ENCODE data around the gene IL15RA.
"Not testable (repeated sequence)": the region's sequence is repeated elsewhere in the genome, so short reads cannot be mapped to it uniquely, and the experiment has no call there.

The IL15RA gene

DNA sequence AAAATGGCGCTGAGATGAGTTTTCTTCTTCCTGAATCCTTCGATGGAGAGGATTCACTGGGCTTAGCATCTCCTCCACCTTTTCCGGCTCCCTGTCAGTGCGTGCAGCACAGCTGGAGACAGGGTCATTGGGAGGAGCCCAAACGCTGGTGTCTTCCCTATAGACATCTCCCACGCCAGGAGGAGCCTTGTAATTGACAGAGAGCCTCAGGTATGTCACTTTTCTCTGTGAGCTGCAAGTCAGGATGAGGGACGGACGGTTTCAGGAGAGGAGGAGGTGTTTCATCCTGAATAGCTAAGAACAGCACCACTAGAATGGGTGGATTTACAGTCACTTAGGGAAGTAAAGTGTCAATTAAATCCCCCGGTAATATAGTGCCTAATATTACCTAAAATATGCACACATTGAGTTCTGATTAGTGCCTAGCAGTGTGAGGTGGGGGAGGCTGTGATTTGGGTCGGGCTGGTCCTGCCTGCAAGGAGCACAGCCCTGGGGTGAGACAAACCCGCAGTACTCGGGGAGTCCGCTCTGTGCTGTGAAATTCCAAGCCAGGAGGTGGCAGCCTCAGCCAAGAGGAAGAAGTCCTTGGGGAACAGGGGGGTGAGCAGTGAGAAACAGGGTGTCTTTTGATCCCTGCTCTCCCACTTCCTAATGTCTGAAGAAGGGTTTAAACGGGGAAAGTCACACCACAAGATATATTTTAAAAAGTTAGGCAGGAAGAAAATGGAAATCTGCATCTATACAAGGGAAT, 28.2 kb downstream of the IL15RA start:
- no peak for DNase-seq

DNA sequence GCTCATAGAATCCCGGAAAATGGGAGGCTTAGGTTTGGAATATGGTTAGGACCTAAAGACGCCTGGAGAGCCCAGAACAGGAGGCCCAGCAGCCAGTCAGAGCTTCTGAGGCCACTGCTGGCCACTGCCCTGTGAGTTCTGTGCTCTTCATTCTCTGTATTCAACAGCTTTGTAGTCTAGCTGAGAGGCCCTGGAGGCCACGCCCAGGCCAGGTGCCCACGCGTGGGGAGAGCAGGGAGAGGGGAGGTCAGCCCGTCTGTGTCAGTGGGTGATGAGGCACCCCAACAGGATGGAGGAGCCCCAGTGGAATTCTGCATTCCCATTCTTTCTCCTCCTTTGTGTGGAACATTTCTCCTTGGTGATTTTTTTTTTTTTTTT, 29.1 kb downstream of the IL15RA start:
- no peak for DNase-seq

DNA sequence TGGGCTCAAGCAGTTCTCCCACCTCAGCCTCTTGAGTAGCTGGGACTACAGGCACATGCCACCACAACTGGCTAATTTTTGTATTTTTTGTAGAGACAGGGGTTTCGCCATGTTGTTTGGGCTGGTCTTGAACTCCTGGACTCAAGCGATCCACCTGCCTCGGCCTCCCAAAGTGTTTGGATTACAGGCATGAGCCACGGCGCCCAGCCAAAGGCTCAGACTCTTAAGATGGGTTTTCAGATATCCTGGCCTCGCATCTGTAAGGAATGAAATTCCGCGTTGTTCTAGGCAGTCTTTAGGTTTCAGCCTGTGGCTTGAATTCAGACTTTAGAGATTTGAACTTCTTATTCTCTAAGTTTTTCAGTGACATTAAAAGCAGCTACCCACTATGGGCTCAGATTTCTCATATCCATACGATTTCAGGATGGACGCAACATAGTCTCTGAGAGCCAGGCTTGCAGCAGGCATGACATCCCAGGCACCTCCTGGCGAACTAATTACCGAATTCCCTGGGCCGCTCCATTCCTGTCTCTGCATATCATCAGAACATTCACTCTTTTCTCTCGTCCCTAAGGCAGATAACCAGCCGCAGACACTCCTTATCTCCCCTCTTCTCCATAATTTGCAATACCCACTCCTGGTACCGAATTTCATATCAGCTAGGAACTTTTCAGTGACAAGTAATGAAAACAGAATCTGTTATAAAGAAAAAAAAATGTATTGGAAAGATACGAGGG, 29.7 kb downstream of the IL15RA start:
- DNase-seq = no peak

DNA sequence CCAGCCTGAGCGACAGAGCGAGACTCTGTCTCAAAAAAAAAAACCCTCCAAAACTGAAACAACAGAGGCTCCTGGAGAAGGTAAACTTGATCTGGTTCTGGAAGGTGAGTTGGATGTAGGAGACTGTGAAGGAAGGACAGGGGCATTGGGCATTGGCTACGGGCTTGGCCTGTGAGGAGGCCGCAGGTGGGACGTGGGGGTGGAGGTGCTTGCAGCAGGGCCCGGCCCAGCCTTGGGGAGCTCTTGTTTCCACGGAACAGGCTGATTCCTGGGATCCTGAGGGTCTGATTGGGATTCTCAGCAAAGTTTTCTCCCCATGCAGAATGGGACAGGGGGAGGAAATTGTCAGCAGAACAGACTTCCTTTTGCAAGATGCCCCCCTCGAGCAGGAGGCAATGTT, 30.6 kb downstream of the IL15RA start:
- DNase-seq = no peak

DNA sequence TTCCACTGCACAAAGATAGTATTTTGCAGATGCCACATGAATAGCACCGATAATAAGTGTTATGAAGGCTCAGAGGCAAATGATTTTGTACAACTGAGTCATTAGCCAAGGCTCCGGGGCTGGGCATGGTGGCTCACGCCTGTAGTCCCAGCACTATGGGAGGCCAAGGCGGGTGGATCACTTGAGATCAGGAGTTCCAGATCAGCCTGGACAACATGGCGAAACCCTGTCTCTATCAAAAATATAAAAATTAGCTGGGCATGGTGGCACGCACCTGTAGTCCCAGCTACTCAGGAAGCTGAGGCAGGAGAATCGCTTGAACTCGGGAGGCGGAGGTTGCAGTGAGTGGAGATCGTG, 30.9 kb downstream of the IL15RA start:
- not testable (repeated sequence) for DNase-seq

DNA sequence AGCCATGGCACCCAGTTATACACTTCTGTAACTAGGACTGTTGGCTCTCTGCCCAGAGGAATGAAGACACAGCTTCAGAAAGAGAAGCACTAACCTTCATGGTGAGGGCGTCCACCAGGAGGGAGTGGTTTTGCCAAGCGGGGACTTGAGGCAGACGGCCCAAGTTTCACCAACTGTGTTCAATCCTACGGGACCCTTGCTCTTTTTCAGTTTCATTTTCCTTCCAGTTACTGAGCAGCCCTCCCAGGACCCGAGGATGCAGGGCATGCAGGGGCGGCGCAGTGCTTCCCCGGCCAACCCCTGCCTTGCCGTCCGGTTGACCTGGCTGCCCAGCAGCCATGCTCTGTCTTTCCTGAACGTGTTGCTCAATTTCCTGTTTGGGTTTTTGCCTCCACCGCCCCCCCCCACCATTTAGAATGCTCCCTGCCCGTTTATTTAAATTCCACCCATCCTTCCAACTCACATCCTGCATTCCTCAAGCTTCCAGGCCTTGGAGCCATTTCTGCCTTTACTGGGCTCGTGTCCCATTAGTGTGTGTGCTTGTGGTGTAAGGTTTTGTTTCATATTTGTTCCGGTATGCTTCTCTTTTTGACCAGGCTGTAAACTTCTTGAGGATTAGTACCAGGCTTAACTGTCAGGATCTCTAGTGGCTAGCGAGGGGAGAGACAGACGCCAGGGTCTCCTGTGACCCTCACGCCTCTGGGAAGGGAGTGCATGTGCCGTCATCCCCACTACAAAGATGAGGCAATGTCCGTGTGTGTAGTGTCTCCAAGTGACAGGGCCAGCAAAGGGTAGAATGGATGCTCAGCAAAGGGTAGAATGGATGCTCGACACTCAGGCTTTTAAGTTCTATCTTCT, 31.6 kb downstream of the IL15RA start:
- no peak for DNase-seq

DNA sequence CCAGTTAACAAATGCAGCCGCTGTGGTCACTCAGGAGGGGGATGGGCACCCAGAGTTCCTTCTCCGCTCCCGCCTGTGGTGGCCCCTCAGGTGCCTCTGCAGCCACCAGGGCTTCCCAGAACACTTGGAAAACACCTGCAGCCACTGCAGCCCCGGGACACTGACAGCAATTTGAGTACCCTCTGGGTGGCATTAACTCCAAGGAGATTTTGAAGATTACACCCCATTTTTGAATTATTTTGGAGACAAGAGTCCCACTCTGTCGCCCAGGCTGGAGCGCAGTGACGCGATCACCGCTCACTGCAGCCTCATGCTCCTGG, 32.2 kb downstream of the IL15RA start:
- DNase-seq = no peak

DNA sequence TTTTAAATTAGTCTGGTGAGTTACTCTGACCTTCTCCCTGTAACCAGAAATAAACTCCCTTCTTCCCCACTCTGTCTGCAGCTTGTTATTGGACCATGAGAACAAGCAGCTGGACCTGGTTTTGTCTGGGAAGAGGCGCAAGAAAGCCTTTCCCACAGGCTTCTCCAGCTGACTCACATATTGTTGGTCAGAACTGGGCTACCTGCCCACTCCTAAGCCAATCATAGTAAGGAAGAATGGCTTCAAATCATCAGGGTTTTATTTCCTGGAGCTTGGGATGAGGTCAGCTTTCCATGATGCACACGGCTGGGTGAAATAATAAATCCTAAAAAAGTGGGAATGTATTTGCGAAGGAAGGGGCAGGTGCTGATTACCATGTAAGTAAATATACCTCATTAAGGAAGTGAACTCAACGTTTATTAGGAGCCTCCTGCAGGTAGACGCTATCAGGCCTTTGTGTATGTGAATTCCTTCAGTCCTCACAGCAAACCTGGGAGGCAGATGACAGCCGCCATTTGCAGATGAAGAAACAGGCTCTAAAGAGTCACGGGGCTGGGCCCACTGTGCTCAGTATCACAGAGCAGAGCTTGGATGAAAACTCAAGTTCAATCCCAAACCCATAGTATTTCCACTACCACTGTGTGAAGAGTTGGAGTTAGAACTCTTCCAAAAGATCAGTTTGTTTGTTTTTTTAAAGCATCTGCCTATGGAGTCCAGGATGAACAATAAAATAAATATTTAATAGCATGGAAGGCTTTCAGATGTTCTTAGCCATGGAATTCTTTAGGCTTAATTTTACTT, 32.8 kb downstream of the IL15RA start:
- peak; percentile 43 for DNase-seq

DNA sequence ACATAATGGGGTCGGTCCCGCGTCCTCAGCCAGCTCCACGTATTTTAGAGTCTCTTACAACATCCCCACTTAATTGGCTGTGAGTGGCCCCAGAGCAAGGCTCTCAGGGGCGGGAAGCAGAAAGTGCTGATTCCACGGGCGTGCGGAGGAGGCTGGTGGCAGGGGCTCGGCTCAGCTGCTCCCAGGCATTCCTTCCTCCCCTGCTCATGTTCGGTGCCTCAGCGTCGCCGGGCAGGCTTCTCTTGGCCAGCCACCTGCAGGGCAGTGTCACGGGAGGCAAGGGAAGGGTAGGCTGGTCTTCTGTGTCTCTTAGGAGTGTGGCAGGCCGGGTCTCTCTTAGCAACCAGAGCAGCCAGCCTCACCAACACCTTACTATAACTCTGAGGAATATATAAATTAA, 33.8 kb downstream of the IL15RA start:
- no peak for DNase-seq

DNA sequence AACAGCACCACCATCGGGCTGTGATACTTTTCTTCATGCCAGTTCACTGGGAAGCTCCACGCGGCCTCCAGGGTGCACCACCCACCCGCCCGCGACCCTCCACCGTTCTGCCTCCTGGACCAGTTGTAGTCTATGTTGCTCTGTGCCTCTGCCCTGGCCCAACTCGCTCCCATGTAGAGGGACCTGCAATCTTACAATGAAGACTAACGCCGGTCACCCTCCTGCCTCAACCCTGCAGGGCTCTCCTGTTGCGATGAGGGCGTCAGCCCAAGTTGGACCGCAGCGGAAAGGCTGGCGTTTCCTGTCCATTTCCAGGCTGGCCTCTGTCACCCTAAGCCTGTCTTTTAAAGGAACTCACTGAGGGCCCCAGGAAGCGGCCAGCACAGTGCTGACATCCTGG, 34.9 kb downstream of the IL15RA start:
- DNase-seq = no peak

DNA sequence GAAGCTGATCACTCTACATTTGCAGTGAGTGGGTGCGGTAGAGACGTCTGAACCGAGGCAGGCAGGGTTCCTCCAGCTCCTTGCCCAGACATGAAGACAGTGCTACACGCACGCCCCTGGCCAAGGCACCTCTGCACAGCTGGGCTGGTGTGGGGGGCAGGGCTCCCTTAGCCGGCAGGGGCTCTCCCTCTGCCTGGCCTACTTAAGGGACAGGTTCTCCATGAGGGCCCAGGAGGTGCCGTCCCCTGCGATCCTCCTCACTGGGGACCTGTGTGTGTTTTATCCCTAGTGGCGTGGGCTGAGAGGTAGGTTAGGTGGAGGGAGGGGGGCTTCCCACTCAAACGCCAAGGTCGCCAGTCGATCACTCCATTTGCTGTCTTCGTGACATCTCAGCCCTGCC, 35.3 kb downstream of the IL15RA start:
- DNase-seq = no peak

DNA sequence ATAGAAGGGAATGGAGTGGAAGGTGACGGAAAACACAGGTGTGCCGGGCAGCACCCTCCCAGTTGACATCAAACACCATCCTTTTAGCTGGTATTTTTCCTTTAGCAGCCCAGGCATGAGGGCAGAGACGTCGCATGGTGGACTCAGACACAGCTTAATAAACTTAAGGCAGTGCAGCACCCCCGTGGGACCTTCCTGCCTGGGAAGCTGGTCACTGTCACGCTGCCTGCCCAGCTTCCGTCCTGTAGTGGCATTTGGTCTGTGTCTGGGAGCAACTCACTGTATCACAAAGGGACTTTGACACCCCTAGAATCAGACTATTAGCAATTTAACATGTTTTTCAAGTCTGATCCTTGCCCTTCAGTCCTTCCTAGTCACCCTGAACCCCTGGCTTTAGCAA, 35.8 kb downstream of the IL15RA start:
- DNase-seq = no peak

DNA sequence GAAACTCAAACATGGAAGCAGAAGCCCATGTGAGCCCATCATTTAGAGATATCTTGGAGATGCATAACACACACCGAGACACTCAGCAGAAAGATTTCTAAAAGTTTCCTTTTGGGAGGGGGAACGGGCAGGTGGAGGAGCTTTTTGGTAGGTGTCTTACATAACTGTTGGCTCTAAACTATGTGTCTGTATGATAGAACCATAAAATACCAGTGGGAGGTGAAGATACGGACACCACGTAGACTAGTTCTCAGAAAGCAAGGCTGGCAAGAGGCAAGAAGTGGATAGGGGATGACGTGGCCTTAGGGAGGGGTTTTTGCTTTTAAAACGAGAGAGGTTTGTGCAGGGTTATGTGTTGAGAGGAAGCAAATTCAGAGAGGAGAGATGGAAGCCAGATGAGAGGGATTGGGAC, 36.5 kb downstream of the IL15RA start:
- DNase-seq = no peak

DNA sequence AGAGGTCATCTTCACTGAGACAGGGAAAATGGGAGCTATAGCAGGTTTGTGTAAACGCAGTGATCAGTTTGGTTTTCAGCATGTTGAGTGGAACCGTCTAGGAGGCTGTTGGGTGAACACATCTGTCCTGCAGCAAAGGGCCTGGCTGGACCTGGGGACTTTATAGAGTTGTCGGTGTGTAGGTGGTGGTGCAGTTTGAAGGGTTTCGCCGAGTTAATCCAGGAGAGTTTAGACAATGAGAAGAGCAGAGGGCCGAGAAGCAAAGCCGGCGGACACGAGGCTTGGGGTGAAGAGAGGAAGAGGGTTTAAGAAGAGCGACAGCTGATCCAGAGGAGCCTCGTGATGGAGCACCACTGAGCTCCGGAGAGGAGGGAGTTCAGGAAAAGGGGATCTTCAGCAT, 39.1 kb downstream of the IL15RA start:
- no peak for DNase-seq

DNA sequence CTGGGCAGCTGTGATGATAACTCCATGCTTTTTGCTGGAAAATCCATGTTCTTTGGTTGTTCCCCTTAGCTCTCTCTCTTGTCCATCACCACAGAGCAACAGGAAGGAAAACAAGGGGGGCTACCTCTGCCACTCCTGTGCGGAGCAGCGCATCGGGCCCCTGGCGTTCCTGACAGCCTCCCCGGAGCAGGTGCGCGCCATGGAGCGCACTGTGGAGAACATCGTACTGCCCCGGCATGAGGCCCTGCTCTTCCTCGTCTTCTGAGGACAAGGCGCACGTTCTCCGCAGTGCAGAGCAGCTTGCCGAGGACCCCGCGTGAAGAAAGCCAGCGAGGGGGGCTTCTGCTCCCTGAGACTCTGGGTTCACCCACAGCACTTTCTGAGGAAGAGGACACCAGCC, 40.3 kb downstream of the IL15RA start:
- DNase-seq = no peak

DNA sequence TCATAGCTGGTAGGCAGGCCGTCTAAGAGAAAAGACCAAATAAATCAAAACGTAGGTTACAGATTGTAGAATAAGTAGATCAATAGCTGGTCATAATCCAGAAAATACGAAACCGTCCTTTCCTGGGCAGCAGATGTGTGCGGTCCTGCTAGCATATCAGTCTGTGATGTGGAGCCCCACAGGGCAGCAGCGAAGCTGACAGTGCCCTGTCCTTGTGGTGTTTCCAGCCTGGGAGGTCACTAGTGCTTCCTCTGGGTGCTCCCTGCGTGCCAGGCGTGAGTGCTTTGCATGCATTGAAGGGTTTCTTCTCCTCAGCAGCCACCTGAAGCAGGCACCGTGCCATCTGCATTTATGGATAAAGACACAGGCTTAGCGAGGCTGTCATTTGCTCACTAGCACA, 41.7 kb downstream of the IL15RA start:
- DNase-seq = no peak

DNA sequence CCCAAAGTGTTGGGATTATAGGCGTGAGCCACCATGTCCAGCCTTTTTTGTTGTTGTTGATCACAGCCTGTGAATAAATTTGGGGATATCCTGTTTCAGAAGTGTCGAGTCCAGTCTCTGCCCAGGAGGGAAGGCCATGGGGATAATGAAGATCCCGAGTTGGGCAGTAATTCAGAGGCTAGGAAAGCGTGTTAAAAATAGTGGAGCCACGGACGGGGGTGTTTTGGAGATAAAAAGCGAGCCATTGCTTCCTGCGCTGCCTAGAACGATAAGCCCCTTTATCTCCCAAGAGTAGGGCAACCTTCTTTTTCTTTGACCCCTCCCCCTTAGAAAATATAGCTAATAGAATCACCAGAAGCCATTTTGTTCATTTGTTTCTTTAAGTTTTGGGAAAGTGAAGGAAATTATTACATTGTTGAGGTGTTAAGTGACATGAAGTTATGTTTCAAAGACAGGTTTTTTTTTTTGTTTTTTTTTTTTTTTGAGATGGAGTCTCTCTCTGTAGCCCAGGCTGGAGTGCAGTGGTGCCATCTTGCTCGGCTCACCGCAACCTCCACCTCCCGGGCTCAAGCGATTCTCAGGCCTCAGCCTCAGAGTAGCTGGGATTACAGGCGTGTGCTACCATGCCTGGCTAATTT, 43.3 kb downstream of the IL15RA start:
- no peak for DNase-seq

DNA sequence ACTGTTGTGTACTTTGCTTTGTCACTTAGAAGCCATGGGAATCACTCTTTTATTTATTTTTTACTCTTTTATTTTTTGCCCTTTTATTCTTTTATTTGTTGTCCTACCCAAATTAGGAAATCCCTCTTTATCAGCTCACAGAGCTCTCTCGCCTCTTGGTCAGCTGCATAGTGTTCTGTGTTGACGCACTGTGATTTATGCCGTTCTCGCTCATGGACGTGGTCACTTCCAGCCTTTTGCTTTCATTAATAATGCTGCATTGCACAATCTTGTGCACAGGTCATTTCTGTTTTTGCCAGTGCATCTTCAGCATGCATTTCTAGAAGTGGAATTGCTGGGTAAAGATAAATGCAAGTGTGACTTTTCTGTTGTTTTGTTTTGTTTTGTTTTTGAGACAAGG, 45.0 kb downstream of the IL15RA start:
- DNase-seq = no peak

DNA sequence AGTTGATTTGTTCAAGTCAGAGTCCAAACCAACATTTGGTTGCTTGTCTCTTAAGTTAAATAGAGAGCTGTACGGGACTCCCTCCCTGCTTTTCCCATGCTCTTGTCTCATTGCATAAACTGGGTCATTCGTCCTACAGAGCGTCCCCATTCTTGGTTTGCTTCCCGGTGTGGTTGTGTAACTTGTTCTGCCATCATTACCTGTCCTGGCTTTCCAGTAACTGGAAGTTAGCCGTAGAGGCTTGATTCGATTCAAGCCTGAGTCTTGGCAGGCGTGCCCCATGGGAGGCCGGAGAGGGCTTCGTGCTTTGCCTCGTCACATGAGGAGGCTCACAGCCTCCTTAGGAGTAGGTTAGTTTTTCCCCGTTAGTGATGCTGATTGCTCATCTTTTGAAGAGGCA, 47.1 kb downstream of the IL15RA start:
- no peak for DNase-seq

DNA sequence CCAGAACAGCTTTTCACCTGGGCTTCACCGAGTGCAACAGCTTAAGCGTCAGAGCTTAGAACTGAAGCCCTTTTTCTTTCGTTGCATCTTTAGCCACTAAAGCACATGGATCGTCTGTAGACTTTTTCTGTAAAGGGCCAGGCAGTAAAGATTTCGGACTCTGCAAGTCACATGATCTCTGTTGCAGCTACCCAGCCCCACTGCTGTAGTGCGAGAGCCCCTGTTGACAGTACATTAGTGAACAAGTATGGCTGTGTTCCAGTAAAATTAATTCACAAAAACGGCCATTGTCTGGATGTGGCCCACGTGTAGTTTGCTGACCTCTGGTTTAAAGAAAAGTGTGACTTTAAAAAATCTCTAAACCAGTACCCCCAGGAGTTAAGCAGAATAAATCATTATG, 47.9 kb downstream of the IL15RA start:
- no peak for DNase-seq

DNA sequence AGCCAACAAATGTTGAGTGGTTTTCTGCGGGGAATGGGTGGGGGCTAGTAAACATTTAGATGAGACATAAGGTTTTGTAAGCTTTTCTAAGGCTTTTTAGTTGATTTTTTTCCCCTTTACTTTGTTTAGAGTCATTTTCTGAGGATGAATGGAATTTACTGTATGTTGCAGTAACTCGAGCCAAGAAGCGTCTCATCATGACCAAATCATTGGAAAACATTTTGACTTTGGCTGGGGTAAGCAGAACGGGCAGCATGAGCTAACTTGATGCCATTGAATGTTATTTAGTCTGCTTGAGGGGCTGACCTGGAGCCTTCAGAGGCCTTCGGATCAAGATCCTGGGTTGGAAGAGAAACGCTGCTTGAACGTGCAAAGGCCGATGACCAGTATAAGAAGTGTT, 50.0 kb downstream of the IL15RA start:
- no peak for DNase-seq

DNA sequence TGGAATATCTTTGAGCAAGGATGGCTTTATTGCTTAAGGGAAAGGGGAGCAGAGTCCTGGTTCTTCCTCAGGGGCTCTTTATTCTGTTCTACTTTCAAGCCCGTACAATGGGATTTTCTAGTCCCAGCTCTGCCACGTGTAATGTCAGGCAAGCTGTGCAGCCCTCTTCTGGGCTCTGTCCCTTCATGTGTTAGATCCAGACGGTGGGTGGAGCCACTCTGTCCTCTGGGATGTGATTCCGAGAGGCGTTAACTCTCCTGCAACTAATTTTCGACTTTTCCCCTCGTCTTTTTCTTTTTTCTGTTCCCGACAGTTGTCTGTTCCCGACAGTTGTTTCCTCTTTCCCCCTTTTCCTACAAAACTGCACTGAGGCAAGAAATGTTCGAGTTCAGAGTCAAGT, 52.5 kb downstream of the IL15RA start:
- DNase-seq = no peak

DNA sequence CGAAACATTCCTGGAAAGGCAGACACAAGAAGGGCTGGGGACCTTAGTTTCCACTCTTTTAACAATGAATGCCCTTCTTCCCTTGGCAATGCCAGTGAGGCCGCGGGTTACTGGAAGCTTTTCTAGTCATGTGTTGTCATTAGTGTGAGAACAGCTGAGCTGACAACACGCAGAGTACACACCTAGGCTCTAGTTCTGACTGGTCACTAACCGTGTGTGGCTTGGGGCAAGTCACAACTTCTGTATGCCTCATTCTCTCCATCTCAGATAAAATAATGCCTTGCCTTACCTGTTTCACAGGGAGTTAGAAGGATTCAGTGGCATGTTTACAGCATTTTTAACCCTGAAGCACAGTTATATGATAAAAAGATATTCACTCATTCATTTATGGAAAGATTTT, 55.6 kb downstream of the IL15RA start:
- no peak for DNase-seq

Measured in GOT3 (cell line).